Peyer's patch (tissue), 4 donors: ENCODE measurements around the gene OTUD1. TPM values are rescaled to one million over a fixed set of nuclear protein-coding genes. Genes with fewer than 3 reads are reported as not detected.

Experiments
- DNase-seq, 3 donors: peaks; one replicate each; pipeline ENCODE4 v3.0.0-alpha.2; 2017 to 2019
- H3K27ac ChIP-seq, 4 donors: fragments of 200-600 bp; sonication (generic); one replicate each; pipeline ENCODE4 v1.5.1; 2016 to 2019
- H3K27me3 ChIP-seq, 2 donors: fragments of 200-600 bp; sonication (generic); one replicate each; pipeline ENCODE4 v1.5.1; 2019
- H3K36me3 ChIP-seq, 3 donors: fragments of 200-600 bp; sonication (generic); one replicate each; pipeline ENCODE4 v1.5.1; 2016 to 2019
- H3K4me1 ChIP-seq, 4 donors: fragments of 200-600 bp; sonication (generic); one replicate each; pipeline ENCODE4 v1.5.1; 2016 to 2019
- H3K4me3 ChIP-seq, 4 donors: fragments of 200-600 bp; sonication (generic); 1 replicate in 3 of 4; 2 replicates in 1 of 4; pipeline ENCODE4 v1.5.1; 2016 to 2019; ENCODE audit warnings: mild to moderate bottlenecking in 1 of 4
- H3K9me3 ChIP-seq, 4 donors: fragments of 200-600 bp; sonication (generic); one replicate each; pipeline ENCODE4 v1.5.1; 2016 to 2019; ENCODE audit warnings: mild to moderate bottlenecking in 1 of 4
- POLR2A ChIP-seq, 2 donors: fragments of 450-650 bp; IDR thresholded peaks; one replicate each; pipeline ENCODE4 v1.5.1; 2017; ENCODE audit warnings: antibody characterized with exemption in 2 of 2, mild to moderate bottlenecking in 2 of 2, moderate library complexity in 2 of 2
- total RNA-seq, 4 donors: library from RNA; depleted of rRNA; stranded (reverse); fragments of >200 nt; gene quantifications; one replicate each; pipeline ENCODE4 v1.1.0, GENCODE V29; 2016
- TF ChIP-seq, protein P1 (sequence below), 6 experiments: fragments of 450-650 bp in 4 of 6; fragments of 200-600 bp in 2 of 6; sonication (generic) in 1 of 6; IDR thresholded peaks; one replicate each; pipeline ENCODE4 v1.5.1; 2017 to 2019; ENCODE audit warnings: antibody characterized with exemption in 6 of 6, mild to moderate bottlenecking in 3 of 6, moderate library complexity in 1 of 6

OTUD1 gene
- total RNA-seq, 4 donors from 2014 or later, result 5.8 to 11.2 (median 8.3) TPM

DNA sequence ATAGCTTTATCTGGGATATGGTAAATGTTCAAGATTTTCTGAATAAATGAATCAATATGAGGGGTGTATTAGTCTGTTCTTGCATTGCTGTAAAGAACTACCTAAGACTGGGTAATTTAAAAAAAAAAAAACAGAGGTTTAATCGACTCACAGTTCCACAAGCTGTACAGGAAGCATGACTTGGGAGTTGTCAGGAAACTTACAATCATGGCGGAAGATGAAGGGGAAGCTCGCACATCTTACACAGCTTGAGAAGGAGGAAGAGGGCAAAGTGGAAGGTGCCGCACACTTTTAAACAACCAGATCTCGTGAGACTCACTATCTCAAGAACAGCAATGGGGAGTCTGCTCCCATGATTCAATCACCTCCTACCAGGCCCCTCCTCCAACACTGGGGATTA, 32.5 kb upstream of the OTUD1 start:
- TF ChIP-seq, protein P1, sequence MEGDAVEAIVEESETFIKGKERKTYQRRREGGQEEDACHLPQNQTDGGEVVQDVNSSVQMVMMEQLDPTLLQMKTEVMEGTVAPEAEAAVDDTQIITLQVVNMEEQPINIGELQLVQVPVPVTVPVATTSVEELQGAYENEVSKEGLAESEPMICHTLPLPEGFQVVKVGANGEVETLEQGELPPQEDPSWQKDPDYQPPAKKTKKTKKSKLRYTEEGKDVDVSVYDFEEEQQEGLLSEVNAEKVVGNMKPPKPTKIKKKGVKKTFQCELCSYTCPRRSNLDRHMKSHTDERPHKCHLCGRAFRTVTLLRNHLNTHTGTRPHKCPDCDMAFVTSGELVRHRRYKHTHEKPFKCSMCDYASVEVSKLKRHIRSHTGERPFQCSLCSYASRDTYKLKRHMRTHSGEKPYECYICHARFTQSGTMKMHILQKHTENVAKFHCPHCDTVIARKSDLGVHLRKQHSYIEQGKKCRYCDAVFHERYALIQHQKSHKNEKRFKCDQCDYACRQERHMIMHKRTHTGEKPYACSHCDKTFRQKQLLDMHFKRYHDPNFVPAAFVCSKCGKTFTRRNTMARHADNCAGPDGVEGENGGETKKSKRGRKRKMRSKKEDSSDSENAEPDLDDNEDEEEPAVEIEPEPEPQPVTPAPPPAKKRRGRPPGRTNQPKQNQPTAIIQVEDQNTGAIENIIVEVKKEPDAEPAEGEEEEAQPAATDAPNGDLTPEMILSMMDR (IDR thresholded peaks at IDR 0.05), result no peak
- no peak for TF ChIP-seq POLR2A (IDR thresholded peaks at IDR 0.05)
- H3K27ac ChIP-seq, result no peak overlapping the region
- no peak for DNase-seq
- H3K9me3 ChIP-seq, result no peaks in the 10 kb centered on the region
- no peaks in the 10 kb centered on the region for H3K4me1 ChIP-seq
- no peaks in the 10 kb centered on the region for H3K27me3 ChIP-seq
- no peaks in the 10 kb centered on the region for H3K36me3 ChIP-seq
- H3K4me3 ChIP-seq, result no peak overlapping the region

DNA sequence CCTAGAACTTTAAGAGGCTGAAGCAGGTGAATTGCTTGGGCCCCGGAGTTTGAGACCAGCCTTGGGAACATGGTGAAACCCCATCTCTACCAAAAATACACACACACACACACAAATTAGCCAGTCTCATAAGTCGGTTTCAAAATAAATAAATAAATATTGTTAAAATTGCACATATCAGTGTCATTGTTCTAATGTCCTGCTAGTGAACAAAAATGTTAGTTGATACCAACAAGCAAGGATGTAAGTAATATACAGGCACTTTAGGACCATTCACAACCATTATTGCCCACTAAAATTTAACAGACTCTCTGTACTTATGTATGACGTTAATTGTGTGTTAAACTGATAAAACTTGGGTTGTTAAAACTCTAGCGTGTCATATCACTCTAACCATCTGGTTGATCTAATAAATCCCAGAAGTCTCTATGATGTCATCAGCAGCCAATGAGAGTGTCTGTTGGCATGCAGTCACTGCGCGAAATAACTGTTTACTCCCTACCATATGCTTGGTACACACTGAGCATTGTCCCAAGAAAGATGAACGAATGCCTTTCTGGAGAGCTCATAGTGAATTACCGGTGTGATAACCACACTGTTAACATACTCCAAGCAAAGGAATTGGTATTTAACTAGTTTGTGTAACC, 30.4 kb upstream of the OTUD1 start:
- no peak for DNase-seq
- Histone ChIP-seq H3K4me3 (no peak overlapping the region), H3K4me1 (no peaks in the 10 kb centered on the region), H3K36me3 (no peaks in the 10 kb centered on the region), H3K27me3 (no peaks in the 10 kb centered on the region), H3K27ac (no peak overlapping the region), H3K9me3 (no peaks in the 10 kb centered on the region)
- TF ChIP-seq, protein P1 (IDR thresholded peaks at IDR 0.05), result no peak
- no peak for TF ChIP-seq POLR2A (IDR thresholded peaks at IDR 0.05)

DNA sequence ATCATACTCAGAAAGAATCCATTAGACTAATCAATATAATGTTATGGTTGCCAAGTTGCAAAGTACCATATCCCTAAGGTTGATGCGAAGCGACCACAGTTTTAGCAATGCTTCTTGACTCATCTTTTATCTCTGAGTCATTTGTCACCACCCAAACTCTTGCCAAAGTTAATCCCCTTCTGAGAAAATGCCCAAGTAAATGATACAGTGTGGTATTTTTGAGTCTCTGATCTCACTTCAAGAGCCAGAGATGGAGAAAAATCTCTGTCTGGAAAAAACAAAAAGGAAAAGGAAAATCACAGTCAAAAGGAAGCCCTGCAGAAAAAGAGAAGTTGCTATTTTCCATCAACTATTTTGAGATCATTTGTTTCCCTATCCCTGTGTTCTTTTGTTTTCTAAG, 26.7 kb upstream of the OTUD1 start:
- no peaks in the 10 kb centered on the region for H3K9me3 ChIP-seq
- no peaks in the 10 kb centered on the region for H3K27me3 ChIP-seq
- no peak overlapping the region for H3K27ac ChIP-seq
- H3K4me1 ChIP-seq, result no peaks in the 10 kb centered on the region
- TF ChIP-seq, protein P1 (IDR thresholded peaks at IDR 0.05), result no peak
- TF ChIP-seq POLR2A (IDR thresholded peaks at IDR 0.05), result no peak
- H3K36me3 ChIP-seq, result no peaks in the 10 kb centered on the region
- H3K4me3 ChIP-seq, result no peak overlapping the region
- DNase-seq, result no peak

DNA sequence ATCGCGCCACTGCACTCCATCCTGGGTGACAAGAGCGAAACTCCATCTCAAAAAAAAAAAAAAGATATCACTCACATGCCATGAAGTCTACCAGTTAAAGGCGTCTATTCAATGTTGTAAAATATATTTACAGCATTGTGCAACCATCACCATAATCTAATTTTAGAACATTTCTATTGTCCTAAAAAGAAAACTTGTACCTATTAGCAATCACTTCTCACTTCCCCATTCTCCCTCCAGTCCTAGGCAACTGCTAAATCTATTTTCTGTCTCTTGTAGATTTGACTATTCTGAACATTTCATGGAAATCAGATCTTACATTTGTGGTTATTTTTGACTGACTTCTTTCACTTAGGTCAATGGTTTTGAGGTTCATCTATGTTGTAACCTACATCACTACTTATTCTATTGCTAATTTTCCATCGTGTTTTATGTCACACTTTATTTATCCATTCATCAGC, 25.2 kb upstream of the OTUD1 start:
- Histone ChIP-seq H3K36me3 (no peaks in the 10 kb centered on the region), H3K27ac (no peak overlapping the region), H3K4me3 (no peak overlapping the region), H3K9me3 (no peaks in the 10 kb centered on the region), H3K27me3 (no peaks in the 10 kb centered on the region), H3K4me1 (no peaks in the 10 kb centered on the region)
- TF ChIP-seq POLR2A (IDR thresholded peaks at IDR 0.05), result no peak
- TF ChIP-seq, protein P1 (IDR thresholded peaks at IDR 0.05), result no peak
- DNase-seq, result no peak

DNA sequence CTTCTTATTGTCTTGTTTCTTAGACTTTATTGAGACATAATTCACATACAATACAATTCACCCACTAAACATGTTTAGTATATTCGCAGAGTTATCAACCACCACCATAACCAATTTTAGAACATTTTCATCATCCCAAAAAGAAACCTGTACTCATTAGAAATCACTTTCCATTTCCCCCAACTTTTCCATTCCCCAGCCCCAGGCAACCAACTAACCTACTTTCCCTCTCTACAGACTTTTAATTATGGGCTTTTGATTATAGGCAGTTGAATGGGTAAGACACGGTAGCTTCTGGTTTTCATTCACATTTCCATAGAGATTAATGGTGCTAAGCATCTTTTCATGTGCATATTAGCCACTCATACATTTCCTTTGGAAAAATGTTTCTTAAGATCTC, 24.2 kb upstream of the OTUD1 start:
- no peaks in the 10 kb centered on the region for H3K9me3 ChIP-seq
- H3K4me3 ChIP-seq, result no peak overlapping the region
- no peaks in the 10 kb centered on the region for H3K36me3 ChIP-seq
- H3K27me3 ChIP-seq, result no peaks in the 10 kb centered on the region
- H3K27ac ChIP-seq, result no peak overlapping the region
- no peak for TF ChIP-seq POLR2A (IDR thresholded peaks at IDR 0.05)
- TF ChIP-seq, protein P1 (IDR thresholded peaks at IDR 0.05), result no peak
- H3K4me1 ChIP-seq, result no peaks in the 10 kb centered on the region
- no peak for DNase-seq

DNA sequence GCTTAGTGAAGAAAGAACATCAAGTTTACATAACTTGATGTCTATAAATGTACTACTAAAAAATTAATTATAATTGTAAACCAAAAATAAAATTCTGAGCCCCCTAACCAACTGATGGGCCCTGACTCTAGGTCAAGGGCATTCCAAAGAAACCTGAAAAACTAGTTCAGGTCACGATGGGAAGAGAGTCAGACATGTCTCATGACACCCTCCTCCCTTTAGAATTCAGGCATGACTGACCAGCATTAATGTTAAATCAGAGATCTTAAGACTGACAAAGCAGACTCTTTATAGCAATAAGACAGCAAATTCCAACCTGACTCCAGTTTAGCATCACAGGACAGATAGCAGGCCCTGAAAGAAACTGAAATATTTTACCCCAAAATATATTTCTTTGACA, 21.6 kb upstream of the OTUD1 start:
- no peaks in the 10 kb centered on the region for H3K36me3 ChIP-seq
- H3K4me1 ChIP-seq, result no peaks in the 10 kb centered on the region
- no peak for DNase-seq
- no peaks in the 10 kb centered on the region for H3K27me3 ChIP-seq
- no peaks in the 10 kb centered on the region for H3K9me3 ChIP-seq
- TF ChIP-seq, protein P1 (IDR thresholded peaks at IDR 0.05), result no peak
- no peak for TF ChIP-seq POLR2A (IDR thresholded peaks at IDR 0.05)
- H3K4me3 ChIP-seq, result no peak overlapping the region
- H3K27ac ChIP-seq, result no peak overlapping the region
